Activated CD4-positive, alpha-beta T cell treated with anti-CD3 and anti-CD28 coated beads, Interleukin-2, Interleukin-4, amounts not matched to agents 100 ng/mL and 50 ng/mL, durations not matched to agents 16 hours and 8 hours (primary cell): ENCODE data around the gene NCBP2L.

Experiments used
- DNase-seq: peaks from one replicate; pipeline ENCODE4 v3.0.0-alpha.2; 2020; ENCODE audit warnings: low spot score

The NCBP2L gene

GRCh38 chrX:107752714-107753113 lies 24.8 kb upstream of the NCBP2L start:
- no peak for DNase-seq

- DNase-seq = no peak
These were observed 24.3 kb upstream of the NCBP2L start for GRCh38 chrX:107753187-107753586.

GRCh38 chrX:107755721-107756120 lies 21.8 kb upstream of the NCBP2L start:
- no peak for DNase-seq

GRCh38 chrX:107758231-107758766 lies 19.2 kb upstream of the NCBP2L start:
- no peak for DNase-seq

- DNase-seq = no peak
These were observed 17.0 kb upstream of the NCBP2L start for GRCh38 chrX:107760304-107761077.

- DNase-seq = no peak
These were observed 13.9 kb upstream of the NCBP2L start for GRCh38 chrX:107763647-107764046.

- DNase-seq = no peak
These were observed 12.5 kb upstream of the NCBP2L start for GRCh38 chrX:107764845-107765608.

GRCh38 chrX:107766470-107767150 lies 10.9 kb upstream of the NCBP2L start:
- no peak for DNase-seq

- DNase-seq = no peak
These were observed 9.5 kb upstream of the NCBP2L start for GRCh38 chrX:107768051-107768450.

- DNase-seq = no peak
These were observed 7.8 kb upstream of the NCBP2L start for GRCh38 chrX:107769581-107770317.

- DNase-seq = no peak
These were observed 4.3 kb upstream of the NCBP2L start for GRCh38 chrX:107773206-107773605.

- no peak for DNase-seq
These were observed 3.6 kb upstream of the NCBP2L start for GRCh38 chrX:107773906-107774435.

GRCh38 chrX:107775000-107775733 lies 2.4 kb upstream of the NCBP2L start:
- no peak for DNase-seq

GRCh38 chrX:107775734-107776511 lies 1.6 kb upstream of the NCBP2L start, which contains the start of gene TSC22D3:
Gene TSC22D3 (minus strand): TSS chrX:107775787. CDS start chrX:107775419, 368 bp downstream.
- DNase-seq = peak; percentile 27

GRCh38 chrX:107776649-107777535 lies 641 bp upstream of the NCBP2L start:
- peak; percentile 82 for DNase-seq

GRCh38 chrX:107780525-107780924 lies 3.0 kb downstream of the NCBP2L start:
- no peak for DNase-seq

GRCh38 chrX:107787827-107788226 lies 10.3 kb downstream of the NCBP2L start:
- no peak for DNase-seq

GRCh38 chrX:107804427-107804826 lies 26.9 kb downstream of the NCBP2L start:
- no peak for DNase-seq

- DNase-seq = no peak
These were observed 27.6 kb downstream of the NCBP2L start for GRCh38 chrX:107805179-107805578.
